Astrocyte (in vitro differentiated cells and primary cell): ENCODE results near the gene DGAT2. TPM values are rescaled to one million over a fixed set of nuclear protein-coding genes. Genes with fewer than 3 reads are reported as not detected.

Experiments
- DNase-seq: peaks from one replicate; pipeline ENCODE4 v3.0.0-alpha.2; 2010; ENCODE audit warnings: low read depth
- FAIRE-seq: peaks from 2 replicates; lab custom pipeline; 2011; peaks lifted over from hg19 to GRCh38; lab: Jason Lieb, UNC
- H2AFZ ChIP-seq: 2 replicates; pipeline ENCODE4 v1.6.0; 2012; ENCODE audit warnings: low read depth, low read length, inconsistent platforms
- H3K27ac ChIP-seq: 2 replicates; pipeline ENCODE4 v1.5.1; 2011; ENCODE audit warnings: low read depth, low read length, inconsistent platforms
- H3K27me3 ChIP-seq: 2 replicates; pipeline ENCODE4 v1.6.0; 2011; ENCODE audit warnings: low read length, inconsistent platforms; ENCODE audit not compliant: insufficient read depth
- H3K36me3 ChIP-seq: 2 replicates; pipeline ENCODE4 v1.5.1; 2011; ENCODE audit warnings: low read length, inconsistent platforms; ENCODE audit not compliant: insufficient read depth
- H3K4me1 ChIP-seq: 2 replicates; pipeline ENCODE4 v1.5.1; 2011; ENCODE audit warnings: low read length, inconsistent platforms; ENCODE audit not compliant: insufficient read depth
- H3K4me2 ChIP-seq: 2 replicates; pipeline ENCODE4 v1.6.0; 2012; ENCODE audit warnings: low read length, inconsistent platforms
- H3K4me3 ChIP-seq: 2 replicates; pipeline ENCODE4 v1.5.1; 2011; ENCODE audit warnings: low read depth, mild to moderate bottlenecking, low read length, inconsistent platforms; ENCODE audit not compliant: insufficient read depth
- H3K79me2 ChIP-seq: 2 replicates; pipeline ENCODE4 v1.6.0; 2012; ENCODE audit warnings: mild to moderate bottlenecking, low read length, inconsistent platforms; ENCODE audit not compliant: insufficient read depth
- H3K9ac ChIP-seq: 2 replicates; pipeline ENCODE4 v1.6.0; 2012; ENCODE audit warnings: mild to moderate bottlenecking, low read length, inconsistent platforms
- H3K9me3 ChIP-seq: 2 replicates; pipeline ENCODE4 v1.5.1; 2012; ENCODE audit warnings: low read depth, mild to moderate bottlenecking, low read length, inconsistent platforms; ENCODE audit not compliant: insufficient read depth
- H4K20me1 ChIP-seq: 2 replicates; pipeline ENCODE4 v1.6.0; 2012; ENCODE audit warnings: low read length, inconsistent platforms; ENCODE audit not compliant: insufficient read depth
- H3K27ac Mint-ChIP-seq: one replicate; pipeline ENCODE4 v1.8.0; 2021; ENCODE audit warnings: mild to moderate bottlenecking, mixed read lengths; ENCODE audit not compliant: unreplicated experiment
- H3K27me3 Mint-ChIP-seq: one replicate; pipeline ENCODE4 v1.8.0; 2021; ENCODE audit warnings: low read depth, mixed read lengths; ENCODE audit not compliant: unreplicated experiment
- H3K36me3 Mint-ChIP-seq: one replicate; pipeline ENCODE4 v1.8.0; 2021; ENCODE audit warnings: low read depth, mixed read lengths; ENCODE audit not compliant: unreplicated experiment
- H3K4me1 Mint-ChIP-seq: one replicate; pipeline ENCODE4 v1.8.0; 2021; ENCODE audit warnings: low read depth, mixed read lengths; ENCODE audit not compliant: unreplicated experiment
- H3K4me3 Mint-ChIP-seq: one replicate; pipeline ENCODE4 v1.8.0; 2021; ENCODE audit warnings: mild to moderate bottlenecking, moderate library complexity, mixed read lengths; ENCODE audit not compliant: unreplicated experiment
- H3K9me3 Mint-ChIP-seq: one replicate; pipeline ENCODE4 v1.8.0; 2021; ENCODE audit warnings: mild to moderate bottlenecking, mixed read lengths; ENCODE audit not compliant: unreplicated experiment
- CTCF ChIP-seq: IDR thresholded peaks from 2 replicates; pipeline ENCODE4 v1.5.1; 2011; ENCODE audit warnings: low read depth, mild to moderate bottlenecking, inconsistent platforms, low read length, moderate library complexity; ENCODE audit not compliant: insufficient read depth
- EZH2 ChIP-seq: IDR thresholded peaks from 2 replicates; pipeline ENCODE4 v1.6.1; 2012; ENCODE audit warnings: mild to moderate bottlenecking, low read length, inconsistent platforms; ENCODE audit not compliant: insufficient read depth
- total RNA-seq: library from RNA; stranded (reverse); gene quantifications from 2 replicates; pipeline ENCODE4 v1.2.1, GENCODE V29; 2021

The DGAT2 gene
- total RNA-seq, 1 donor from 2014 or later, result 0.73 TPM

- Mint-ChIP-seq H3K4me3 (no peak overlapping the region), H3K4me1 (no peaks in the 10 kb centered on the region), H3K27me3 (peaks cover 78% of the 10 kb centered on the region), H3K9me3 (peaks cover 7% of the 10 kb centered on the region), H3K27ac (no peak overlapping the region), H3K36me3 (peaks cover 1% of the 10 kb centered on the region)
- DNase-seq (no peak), FAIRE-seq (no peak)
- H3K9me3 ChIP-seq, result no peaks in the 10 kb centered on the region
- no peaks in the 10 kb centered on the region for H3K79me2 ChIP-seq
- no peak overlapping the region for H3K4me2 ChIP-seq
- H3K4me3 ChIP-seq, result no peak overlapping the region
- H2AFZ ChIP-seq, result no peak overlapping the region
- no peak overlapping the region for H3K27ac ChIP-seq
- peaks cover 31% of the 10 kb centered on the region for H3K27me3 ChIP-seq
- H3K9ac ChIP-seq, result no peak overlapping the region
- no peaks in the 10 kb centered on the region for H4K20me1 ChIP-seq
- TF ChIP-seq EZH2 (no peak), CTCF (no peak)
- H3K36me3 ChIP-seq, result no peaks in the 10 kb centered on the region
- peaks cover 10% of the 10 kb centered on the region for H3K4me1 ChIP-seq
These were observed 1.5 kb downstream of the DGAT2 start for GRCh38 chr11:75770102-75770501.

GRCh38 chr11:75771646-75772410 lies 3.2 kb downstream of the DGAT2 start:
- Histone ChIP-seq H3K79me2 (no peaks in the 10 kb centered on the region), H2AFZ (no peak overlapping the region), H3K4me1 (peaks cover 10% of the 10 kb centered on the region), H3K27me3 (peaks cover 30% of the 10 kb centered on the region), H3K4me3 (no peak overlapping the region), H3K27ac (no peak overlapping the region), H3K9me3 (no peaks in the 10 kb centered on the region), H4K20me1 (no peaks in the 10 kb centered on the region), H3K4me2 (no peak overlapping the region), H3K36me3 (no peaks in the 10 kb centered on the region), H3K9ac (no peak overlapping the region)
- Mint-ChIP-seq H3K27ac (no peak overlapping the region), H3K27me3 (peaks cover 82% of the 10 kb centered on the region), H3K4me3 (no peak overlapping the region), H3K4me1 (no peaks in the 10 kb centered on the region), H3K9me3 (peaks cover 6% of the 10 kb centered on the region), H3K36me3 (peaks cover 1% of the 10 kb centered on the region)
- DNase-seq, result peak; percentile 38
- TF ChIP-seq CTCF (no peak), EZH2 (no peak)
- FAIRE-seq, result no peak
